Measurements from ENCODE around the gene MOB1B. TPM values are rescaled to one million over a fixed set of nuclear protein-coding genes. Genes with fewer than 3 reads are reported as not detected.

MOB1B gene
- 15.3 and 15.6 TPM in 2 replicates for total RNA-seq

DNA sequence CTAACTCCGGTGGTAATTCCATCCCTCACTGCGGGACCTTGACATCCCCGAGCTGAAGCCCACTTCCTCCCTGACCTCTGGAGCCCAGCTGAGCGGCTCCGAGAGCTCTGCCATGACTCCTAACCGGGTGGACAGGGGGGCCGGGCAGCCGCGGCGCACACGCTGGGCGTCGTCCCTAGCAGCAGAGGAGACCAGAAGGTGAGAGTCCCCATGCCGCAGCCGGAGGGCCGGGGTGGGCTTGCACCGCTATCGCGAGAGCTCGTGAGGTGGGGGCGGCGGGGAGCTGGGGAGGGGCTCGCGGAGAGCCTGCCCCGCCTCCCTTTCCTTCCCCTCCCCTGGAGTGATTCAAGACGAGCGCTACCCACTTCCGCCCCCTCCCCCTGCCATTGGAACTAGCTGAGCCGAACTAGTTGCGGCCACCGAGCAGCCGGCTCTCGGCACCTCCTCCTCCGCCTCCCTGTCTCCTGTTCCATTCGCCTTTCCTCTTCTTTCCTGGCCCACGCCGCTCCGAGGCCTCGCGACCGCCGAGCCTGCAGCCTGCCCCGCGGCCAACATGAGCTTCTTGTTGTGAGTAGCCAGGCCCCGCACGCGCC, at the start of gene MOB1B:
TSS of gene MOB1B (plus strand) at position 386 of the 593 bp plus-strand sequence. CDS start at position 554, 168 bp downstream.

DNA sequence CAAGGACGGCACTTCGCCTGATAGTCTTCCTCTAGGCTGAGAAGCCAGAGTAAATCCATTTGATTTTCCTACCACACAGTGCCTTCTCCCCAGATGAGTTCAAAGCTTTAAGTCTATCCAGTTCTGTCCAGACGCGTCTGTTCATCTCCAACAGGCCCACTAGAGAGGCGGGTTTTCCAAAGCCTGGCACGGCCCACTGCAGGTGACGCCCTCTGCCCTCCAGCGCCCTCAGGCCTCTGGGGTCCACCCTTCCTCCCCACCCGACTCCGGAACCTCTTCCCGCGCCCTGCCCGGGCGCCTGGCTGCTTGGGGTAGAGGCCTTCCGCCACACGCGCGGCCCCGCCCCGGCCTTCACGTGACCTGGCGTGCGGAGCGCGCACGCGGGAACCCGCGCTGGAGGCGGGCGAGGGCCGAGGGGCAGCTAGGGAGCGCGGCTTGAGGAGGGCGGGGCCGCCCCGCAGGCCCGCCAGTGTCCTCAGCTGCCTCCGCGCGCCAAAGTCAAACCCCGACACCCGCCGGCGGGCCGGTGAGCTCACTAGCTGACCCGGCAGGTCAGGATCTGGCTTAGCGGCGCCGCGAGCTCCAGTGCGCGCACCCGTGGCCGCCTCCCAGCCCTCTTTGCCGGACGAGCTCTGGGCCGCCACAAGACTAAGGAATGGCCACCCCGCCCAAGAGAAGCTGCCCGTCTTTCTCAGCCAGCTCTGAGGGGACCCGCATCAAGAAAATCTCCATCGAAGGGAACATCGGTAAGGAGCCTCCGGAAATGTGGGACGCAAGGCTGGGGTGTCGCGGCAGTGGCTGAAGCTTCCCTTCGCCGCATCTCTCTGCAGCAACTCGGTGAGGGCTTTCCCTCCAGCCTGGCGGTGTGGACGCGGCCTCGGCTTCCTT, 91.3 kb downstream of the MOB1B start, which contains the start of gene DCK:
TSS of gene DCK (plus strand) at position 469 of the 888 bp plus-strand sequence. CDS start at position 656, 187 bp downstream.

Other genes with a start within 250 kb of the MOB1B start
- gene JCHAIN, start 235.9 kb upstream of the MOB1B start, total RNA-seq: 0.66 and 1.2 TPM in 2 replicates
- gene UTP3, start 213.8 kb upstream of the MOB1B start, total RNA-seq: 20.4 and 27.7 TPM in 2 replicates
- 67.7 and 97.8 TPM in 2 replicates for gene RUFY3, start 180.4 kb upstream of the MOB1B start, total RNA-seq
- gene GRSF1, start 62.5 kb upstream of the MOB1B start, total RNA-seq: 93.5 and 97.6 TPM in 2 replicates
- 17.9 and 25.7 TPM in 2 replicates for gene DCK, start 91.3 kb downstream of the MOB1B start, total RNA-seq